Cardiac septum (tissue), 1 donor: ENCODE measurements around the gene C20orf202. TPM values are rescaled to one million over a fixed set of nuclear protein-coding genes. Genes with fewer than 3 reads are reported as not detected.
"Not testable (repeated sequence)": the region's sequence is repeated elsewhere in the genome, so short reads cannot be mapped to it uniquely, and the experiment has no call there.

Experiments
- DNase-seq: peaks from one replicate; pipeline ENCODE4 v3.0.0-alpha.2; 2020; ENCODE audit warnings: low spot score
- intact Hi-C: fragments of 100-400 bp; cut with DNase I; formaldehyde crosslinking; loops from one replicate; pipeline ENCODE4 v1.14.0; 2022
- total RNA-seq: library from RNA; stranded (reverse); fragmentation: NEBNext Ultra II Directional; extraction: Animal tissue kit (Norgen Biotek cat#: 25700); gene quantifications from one replicate; pipeline ENCODE4 v1.2.1, GENCODE V29; 2021
- donor health status: DM: no; HTN: no; CAD: no.

C20orf202 gene
- total RNA-seq, 1 donor from 2014 or later = 0.13 TPM

DNA sequence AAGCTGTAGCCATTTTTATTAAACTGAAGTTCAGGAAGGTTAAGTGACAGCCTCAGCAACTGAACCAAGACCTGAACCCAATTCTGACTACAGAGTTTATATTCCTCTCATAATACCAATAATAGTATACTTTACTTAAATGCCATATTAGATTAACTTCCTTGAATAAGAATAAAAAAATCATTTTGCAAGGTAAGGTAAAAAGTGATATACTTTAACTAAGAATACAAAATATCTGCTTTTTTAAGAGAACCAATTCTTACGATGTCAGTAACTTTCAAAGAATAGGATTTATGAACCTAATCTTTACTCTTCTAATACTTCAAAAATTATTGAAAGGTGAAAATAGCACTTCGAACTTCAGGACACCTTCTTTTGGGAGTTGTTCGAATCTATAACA lies 26.3 kb downstream of the C20orf202 start:
- DNase-seq = no peak
- intact Hi-C loops = no loop called here

DNA sequence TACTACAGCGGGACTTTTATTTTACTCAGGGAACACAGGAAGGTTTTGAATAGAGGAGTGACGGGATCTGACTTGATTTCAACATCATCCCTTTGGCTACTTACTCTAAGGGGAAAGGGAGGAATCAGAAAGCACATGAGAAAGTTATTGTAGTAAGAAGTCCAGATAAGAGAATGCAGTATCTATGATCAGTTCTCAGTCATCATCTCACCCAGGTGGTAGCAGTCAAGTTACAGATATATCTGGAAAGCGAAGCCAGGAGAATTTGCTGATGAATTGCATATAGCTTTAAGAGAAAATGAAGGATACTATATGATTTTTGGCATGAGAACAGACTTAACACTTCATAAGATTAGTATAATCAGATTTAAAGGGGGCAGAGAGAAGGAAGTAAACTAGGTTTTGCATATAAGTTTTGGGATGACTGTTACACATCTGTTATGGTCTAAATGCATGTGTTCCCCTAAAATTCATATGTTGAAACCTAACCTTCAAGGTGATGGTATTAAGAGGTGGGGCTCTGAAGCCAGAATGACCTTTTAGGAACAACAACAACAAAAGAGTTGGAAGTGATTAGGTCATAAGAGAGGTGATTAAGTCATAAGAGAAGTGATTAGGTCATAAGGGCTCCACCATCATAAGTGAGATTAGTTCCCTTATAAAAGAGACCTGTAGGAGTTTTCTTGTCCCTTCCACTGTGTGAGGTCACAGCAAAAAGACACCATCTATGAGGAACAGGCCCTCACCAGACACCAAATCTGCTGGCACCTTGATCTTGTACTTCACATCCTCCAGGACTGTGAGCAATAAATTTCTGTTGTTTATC lies 29.2 kb downstream of the C20orf202 start:
- no peak for DNase-seq
- intact Hi-C loops = no loop called here

DNA sequence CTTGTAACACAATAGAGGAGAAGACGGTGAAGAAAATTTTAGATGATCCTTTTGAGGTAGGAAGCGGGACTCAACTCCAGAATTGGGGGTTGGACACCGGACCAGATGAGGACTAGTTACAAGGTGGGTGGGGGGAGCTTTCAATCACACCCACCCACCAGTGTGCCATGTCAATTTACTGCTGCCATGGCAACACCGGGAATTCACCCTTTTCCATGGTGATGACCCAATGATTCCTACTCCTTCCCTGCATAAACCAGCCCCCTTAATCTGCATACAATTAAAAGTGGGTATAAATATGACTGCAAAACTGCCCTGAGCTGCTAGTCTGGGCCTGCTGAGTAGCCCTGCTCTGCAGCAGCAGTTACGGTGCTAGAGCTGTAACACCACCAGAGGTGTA lies 37.3 kb downstream of the C20orf202 start:
- intact Hi-C loops = no loop called here
- no peak for DNase-seq

DNA sequence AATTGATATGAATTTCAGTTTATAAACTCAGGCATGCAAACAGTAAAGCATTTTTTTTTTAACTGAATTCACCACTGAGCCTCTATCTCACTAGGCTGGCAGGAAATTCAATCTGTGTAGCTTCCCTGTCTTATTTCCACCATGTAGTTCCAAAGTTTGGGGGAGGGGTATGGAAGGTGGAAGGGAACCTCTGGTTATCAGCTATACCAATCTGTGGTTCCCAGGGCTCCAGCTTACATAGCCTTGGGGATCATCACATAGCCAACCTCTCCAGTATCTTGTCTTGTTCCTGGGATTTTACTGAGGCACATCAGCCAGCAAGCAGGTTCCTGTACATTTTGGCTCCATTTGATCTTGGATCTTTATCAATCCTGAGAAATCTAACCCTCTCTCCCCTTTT lies 38.2 kb downstream of the C20orf202 start:
- no peak for DNase-seq
- intact Hi-C loops = no loop called here

DNA sequence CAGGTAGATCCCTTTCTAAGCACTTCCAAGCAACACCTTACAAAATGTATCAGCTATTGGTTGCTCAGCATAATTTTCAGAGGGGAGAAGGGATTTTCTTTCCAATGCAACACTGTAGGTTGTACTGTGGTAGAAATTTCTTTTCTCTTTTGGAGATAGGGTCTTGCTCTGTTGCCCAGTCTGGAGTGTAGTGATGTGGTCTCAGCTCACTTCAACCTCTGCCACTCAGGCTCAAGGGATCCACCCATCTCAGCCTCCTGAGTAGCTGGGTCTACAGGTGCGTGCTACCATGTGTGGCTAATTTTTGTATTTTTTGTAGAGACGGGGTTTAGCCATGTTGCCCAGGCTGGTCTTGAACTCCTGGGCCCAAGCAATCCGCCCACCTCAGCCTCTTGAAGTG lies 38.8 kb downstream of the C20orf202 start:
- DNase-seq = no peak
- intact Hi-C loops = no loop called here

DNA sequence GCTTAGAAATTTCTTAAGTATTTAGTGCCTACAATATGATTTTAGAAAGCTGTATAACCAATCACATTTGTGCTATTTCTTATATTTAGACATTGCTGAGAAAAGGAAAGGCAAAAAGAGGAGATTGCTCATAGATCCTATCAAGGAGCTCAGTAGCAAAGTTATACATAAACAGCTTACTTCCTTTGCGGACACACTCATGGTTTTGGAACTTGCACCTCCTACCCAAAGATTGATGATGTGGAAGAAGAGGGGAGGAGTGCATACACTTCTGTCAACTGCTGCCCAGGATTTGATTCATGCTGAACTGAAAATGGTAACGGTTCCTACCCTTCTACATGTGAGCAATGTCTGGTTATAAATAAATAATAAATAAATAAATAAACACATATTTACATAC lies 39.3 kb downstream of the C20orf202 start:
- intact Hi-C loops = no loop called here
- DNase-seq = no peak

DNA sequence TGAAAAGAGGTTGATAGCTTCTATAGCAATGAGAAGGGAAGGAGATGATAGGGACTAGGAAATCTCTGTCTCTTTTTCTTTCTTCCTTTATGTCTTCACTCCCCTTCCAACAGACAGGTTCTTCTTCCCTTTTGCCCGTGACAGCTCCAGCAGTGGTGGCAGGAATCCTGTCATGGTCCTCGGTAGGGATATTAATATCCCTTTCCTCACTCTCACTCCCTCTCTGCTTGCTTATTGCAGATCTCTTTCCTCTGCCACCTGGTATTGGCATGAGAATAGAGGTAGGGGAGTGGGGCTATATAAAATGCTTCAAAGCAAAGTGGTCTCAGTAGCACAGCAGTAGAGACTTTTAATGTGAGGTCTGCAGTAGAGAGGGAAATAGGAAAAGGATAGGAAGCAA lies 42.3 kb downstream of the C20orf202 start:
- intact Hi-C loops = no loop called here
- DNase-seq = no peak

DNA sequence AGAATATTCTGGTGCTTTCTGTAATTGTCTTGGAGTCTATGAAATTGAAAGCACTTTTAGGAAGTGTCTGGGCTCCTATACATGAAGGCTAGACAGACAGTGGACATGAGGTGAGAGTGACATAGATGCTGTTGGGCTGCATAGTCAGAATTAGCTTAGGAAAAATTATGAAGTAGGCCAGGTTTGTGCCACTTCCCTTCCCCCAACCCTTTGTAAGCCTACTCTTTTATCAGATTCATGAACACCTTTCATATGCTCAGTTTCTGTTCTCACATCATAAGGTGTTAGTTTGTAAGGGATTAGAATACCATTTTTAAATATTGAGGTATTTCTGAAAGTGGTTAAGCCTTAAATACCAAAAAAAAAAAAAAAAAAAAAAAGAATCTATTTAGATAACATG lies 44.4 kb downstream of the C20orf202 start:
- no peak for DNase-seq
- intact Hi-C loops = no loop called here

DNA sequence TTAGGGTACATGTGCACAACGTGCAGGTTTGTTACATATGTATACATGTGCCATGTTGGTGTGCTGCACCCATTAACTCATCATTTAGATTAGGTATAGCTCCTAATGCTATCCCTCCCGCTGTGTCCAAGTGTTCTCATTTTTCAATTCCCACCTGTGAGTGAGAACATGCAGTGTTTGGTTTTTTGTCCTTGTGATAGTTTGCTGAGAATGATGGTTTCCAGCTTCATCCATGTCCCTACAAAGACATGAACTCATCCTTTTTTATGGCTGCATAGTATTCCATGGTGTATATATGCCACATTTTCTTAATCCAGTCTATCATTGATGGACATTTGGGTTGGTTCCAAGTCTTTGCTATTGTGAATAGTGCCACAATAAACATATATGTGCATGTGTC lies 47.0 kb downstream of the C20orf202 start:
- intact Hi-C loops, DNase-seq: not testable (repeated sequence)

DNA sequence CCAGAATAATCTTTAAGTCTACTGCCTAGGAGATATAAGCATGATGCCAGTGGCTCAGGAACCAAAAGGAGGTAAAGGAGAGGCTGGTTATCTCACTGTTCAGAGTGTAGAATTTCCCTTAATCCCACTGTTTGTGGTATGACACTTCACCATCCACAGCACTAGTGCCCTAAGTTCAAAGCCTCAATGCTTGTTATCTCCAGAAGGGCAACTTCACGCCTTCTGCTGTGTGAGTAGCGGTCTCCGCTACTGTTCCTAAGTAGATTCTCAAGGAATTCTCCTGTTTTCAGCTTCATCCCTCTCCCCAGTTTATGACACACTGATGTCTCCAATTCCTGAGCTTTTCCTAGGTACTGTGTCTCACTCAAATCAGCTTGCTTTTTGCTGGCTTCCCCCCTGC lies 49.2 kb downstream of the C20orf202 start:
- DNase-seq = no peak
- intact Hi-C loops = no loop called here

DNA sequence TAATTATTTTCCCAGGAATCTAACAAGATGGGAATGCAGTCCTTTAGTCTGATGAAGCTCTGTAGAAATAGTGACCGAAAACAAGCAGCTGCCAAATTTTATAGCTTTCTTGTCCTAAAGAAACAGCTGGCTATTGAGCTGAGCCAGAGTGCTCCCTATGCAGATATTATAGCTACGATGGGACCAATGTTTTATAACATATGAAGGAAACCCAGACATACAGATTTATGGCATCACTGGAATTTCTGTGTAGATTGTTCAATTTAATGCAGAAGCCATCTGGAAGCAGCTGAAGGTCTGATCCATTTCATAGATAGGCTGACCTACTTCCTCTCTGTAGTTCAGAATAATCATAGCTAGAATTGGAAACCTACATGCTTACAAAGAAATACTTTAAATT lies 51.0 kb downstream of the C20orf202 start:
- DNase-seq = no peak
- intact Hi-C loops = no loop called here

DNA sequence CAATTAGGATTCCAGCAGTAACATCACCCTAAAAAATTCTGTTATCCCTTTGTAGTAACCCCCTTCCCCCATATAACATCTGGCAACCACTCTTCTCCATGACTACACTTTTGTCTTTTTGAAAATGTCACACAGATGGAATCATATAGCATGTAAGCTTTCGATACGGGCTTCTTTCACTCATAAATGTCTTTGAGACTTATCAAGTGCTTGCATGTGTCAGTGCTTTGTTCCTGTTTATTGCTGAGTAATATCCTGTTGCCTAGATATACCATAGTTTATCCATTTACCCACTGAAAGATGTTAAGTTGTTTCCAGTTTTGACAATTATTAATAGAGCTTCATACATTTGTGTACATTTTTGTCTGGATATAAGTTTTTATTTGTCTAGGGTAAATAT lies 52.4 kb downstream of the C20orf202 start:
- DNase-seq = no peak
- intact Hi-C loops = no loop called here

Other genes with a start within 250 kb of the C20orf202 start
- not detected for gene RSPO4, start 201.1 kb upstream of the C20orf202 start, total RNA-seq
- 119 TPM for gene PSMF1, start 84.9 kb upstream of the C20orf202 start, total RNA-seq
- gene TMEM74B, start 18.5 kb upstream of the C20orf202 start, total RNA-seq = 2.7 TPM
- not detected for gene RAD21L1, start 22.6 kb downstream of the C20orf202 start, total RNA-seq
- 6.9 TPM for gene SNPH, start 62.8 kb downstream of the C20orf202 start, total RNA-seq
- 2.7 TPM for gene SDCBP2, start 125.7 kb downstream of the C20orf202 start, total RNA-seq
- gene FKBP1A, start 189.6 kb downstream of the C20orf202 start, total RNA-seq = 163 TPM